GM23248 (cell line): ENCODE results near the gene INKA1.

Experiments used
- EZH2 ChIP-seq: fragments of 200-600 bp; sonication (generic); IDR thresholded peaks from 2 replicates; pipeline ENCODE4 v1.6.1; 2018; ENCODE audit warnings: antibody characterized with exemption, mild to moderate bottlenecking; ENCODE audit not compliant: insufficient read depth, poor library complexity, severe bottlenecking
- EZH2phosphoT487 ChIP-seq: fragments of 200-600 bp; sonication (generic); IDR thresholded peaks from 2 replicates; pipeline ENCODE4 v1.6.1; 2018; ENCODE audit warnings: antibody characterized with exemption, moderate library complexity, mild to moderate bottlenecking, low read depth; ENCODE audit not compliant: insufficient read depth

GRCh38 chr3:49803465-49804140 is 542 bp downstream of the INKA1 start:
- TF ChIP-seq EZH2phosphoT487 (no peak), EZH2 (no peak)
